PC-3 (cell line): ENCODE measurements around the gene IGSF9B.

Source experiments
- EZH2 ChIP-seq: fragments of 300-600 bp; sonication (generic); IDR thresholded peaks from one replicate; pipeline ENCODE4 v1.6.1; 2017; ENCODE audit warnings: antibody characterized with exemption, mild to moderate bottlenecking, low read length; ENCODE audit not compliant: unreplicated experiment
- TF ChIP-seq, protein P1 (sequence below): fragments of 300-600 bp; sonication (generic); conservative IDR thresholded peaks from 2 replicates; pipeline ENCODE4 v1.5.1; 2017; ENCODE audit warnings: antibody characterized with exemption, low read depth, mild to moderate bottlenecking, low read length

DNA sequence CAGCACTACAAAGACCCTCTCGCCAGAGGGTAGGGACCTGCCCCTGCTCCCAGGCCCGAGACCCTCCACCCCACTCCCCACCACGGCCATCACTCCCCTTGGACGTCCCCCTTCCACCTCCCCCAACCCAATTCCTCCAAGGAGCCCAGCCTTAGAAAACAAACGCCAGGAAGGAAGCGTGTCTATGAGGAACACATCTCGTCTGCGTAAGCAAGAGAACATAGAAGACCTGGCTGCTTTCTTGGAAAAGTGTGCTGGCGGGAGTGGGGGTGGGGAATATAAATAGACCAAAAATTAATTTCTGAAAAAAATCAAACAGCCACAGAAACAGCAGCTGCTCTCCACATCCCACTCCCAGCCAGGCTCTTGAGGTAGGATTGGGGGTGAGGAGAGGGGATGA is 23.9 kb upstream of the IGSF9B start:
- TF ChIP-seq, protein P1, sequence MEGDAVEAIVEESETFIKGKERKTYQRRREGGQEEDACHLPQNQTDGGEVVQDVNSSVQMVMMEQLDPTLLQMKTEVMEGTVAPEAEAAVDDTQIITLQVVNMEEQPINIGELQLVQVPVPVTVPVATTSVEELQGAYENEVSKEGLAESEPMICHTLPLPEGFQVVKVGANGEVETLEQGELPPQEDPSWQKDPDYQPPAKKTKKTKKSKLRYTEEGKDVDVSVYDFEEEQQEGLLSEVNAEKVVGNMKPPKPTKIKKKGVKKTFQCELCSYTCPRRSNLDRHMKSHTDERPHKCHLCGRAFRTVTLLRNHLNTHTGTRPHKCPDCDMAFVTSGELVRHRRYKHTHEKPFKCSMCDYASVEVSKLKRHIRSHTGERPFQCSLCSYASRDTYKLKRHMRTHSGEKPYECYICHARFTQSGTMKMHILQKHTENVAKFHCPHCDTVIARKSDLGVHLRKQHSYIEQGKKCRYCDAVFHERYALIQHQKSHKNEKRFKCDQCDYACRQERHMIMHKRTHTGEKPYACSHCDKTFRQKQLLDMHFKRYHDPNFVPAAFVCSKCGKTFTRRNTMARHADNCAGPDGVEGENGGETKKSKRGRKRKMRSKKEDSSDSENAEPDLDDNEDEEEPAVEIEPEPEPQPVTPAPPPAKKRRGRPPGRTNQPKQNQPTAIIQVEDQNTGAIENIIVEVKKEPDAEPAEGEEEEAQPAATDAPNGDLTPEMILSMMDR, result no peak
- no peak for TF ChIP-seq EZH2
